Peyer's patch (tissue), 4 donors: ENCODE data around the gene PLCE1. TPM values are rescaled to one million over a fixed set of nuclear protein-coding genes. Genes with fewer than 3 reads are reported as not detected.

Source experiments
- DNase-seq, 3 donors: peaks; one replicate each; pipeline ENCODE4 v3.0.0-alpha.2; 2017 to 2019
- H3K27ac ChIP-seq, 4 donors: fragments of 200-600 bp; sonication (generic); one replicate each; pipeline ENCODE4 v1.5.1; 2016 to 2019
- H3K27me3 ChIP-seq, 2 donors: fragments of 200-600 bp; sonication (generic); one replicate each; pipeline ENCODE4 v1.5.1; 2019
- H3K36me3 ChIP-seq, 3 donors: fragments of 200-600 bp; sonication (generic); one replicate each; pipeline ENCODE4 v1.5.1; 2016 to 2019
- H3K4me1 ChIP-seq, 4 donors: fragments of 200-600 bp; sonication (generic); one replicate each; pipeline ENCODE4 v1.5.1; 2016 to 2019
- H3K4me3 ChIP-seq, 4 donors: fragments of 200-600 bp; sonication (generic); 1 replicate in 3 of 4; 2 replicates in 1 of 4; pipeline ENCODE4 v1.5.1; 2016 to 2019; ENCODE audit warnings: mild to moderate bottlenecking in 1 of 4
- H3K9me3 ChIP-seq, 4 donors: fragments of 200-600 bp; sonication (generic); one replicate each; pipeline ENCODE4 v1.5.1; 2016 to 2019; ENCODE audit warnings: mild to moderate bottlenecking in 1 of 4
- CTCF ChIP-seq, 6 experiments: fragments of 450-650 bp in 4 of 6; fragments of 200-600 bp in 2 of 6; sonication (generic) in 1 of 6; IDR thresholded peaks; one replicate each; pipeline ENCODE4 v1.5.1; 2017 to 2019; ENCODE audit warnings: antibody characterized with exemption in 6 of 6, mild to moderate bottlenecking in 3 of 6, moderate library complexity in 1 of 6
- POLR2A ChIP-seq, 2 donors: fragments of 450-650 bp; IDR thresholded peaks; one replicate each; pipeline ENCODE4 v1.5.1; 2017; ENCODE audit warnings: antibody characterized with exemption in 2 of 2, mild to moderate bottlenecking in 2 of 2, moderate library complexity in 2 of 2
- total RNA-seq, 4 donors: library from RNA; depleted of rRNA; stranded (reverse); fragments of >200 nt; gene quantifications; one replicate each; pipeline ENCODE4 v1.1.0, GENCODE V29; 2016

The PLCE1 gene
- total RNA-seq, 4 donors from 2014 or later = 15.4 to 42.9 (median 33.5) TPM

- no peak for DNase-seq
- TF ChIP-seq CTCF (IDR thresholded peaks at IDR 0.05) = no peak
- TF ChIP-seq POLR2A (IDR thresholded peaks at IDR 0.05) = no peak
- Histone ChIP-seq H3K4me3 (no peak overlapping the region), H3K36me3 (no peaks in the 10 kb centered on the region), H3K4me1 (peaks cover 0 to 15% (median 0%) of the 10 kb centered on the region in 4 donors), H3K27ac (no peak overlapping the region), H3K27me3 (no peaks in the 10 kb centered on the region), H3K9me3 (no peaks in the 10 kb centered on the region)
Measured at GRCh38 chr10:93991114-93991513, 2.6 kb upstream of the PLCE1 start.

GRCh38 chr10:93991596-93992284 is 2.0 kb upstream of the PLCE1 start:
- Histone ChIP-seq H3K27ac (peak overlapping the region in 1 of 4 donors; percentile 31), H3K4me3 (no peak overlapping the region), H3K4me1 (peaks cover 0 to 18% (median 0%) of the 10 kb centered on the region in 4 donors), H3K27me3 (no peaks in the 10 kb centered on the region), H3K9me3 (no peaks in the 10 kb centered on the region), H3K36me3 (no peaks in the 10 kb centered on the region)
- peak in 1 of 3 donors; percentile 58 for DNase-seq
- TF ChIP-seq POLR2A (IDR thresholded peaks at IDR 0.05) (no peak), CTCF (IDR thresholded peaks at IDR 0.05) (no peak)

GRCh38 chr10:93992400-93993030 is 1.2 kb upstream of the PLCE1 start:
- TF ChIP-seq POLR2A (IDR thresholded peaks at IDR 0.05) (no peak), CTCF (IDR thresholded peaks at IDR 0.05) (peak in 2 of 6 experiments; percentile 12)
- Histone ChIP-seq H3K4me1 (peaks cover 0 to 18% (median 0%) of the 10 kb centered on the region in 4 donors), H3K4me3 (no peak overlapping the region), H3K9me3 (no peaks in the 10 kb centered on the region), H3K27ac (no peak overlapping the region), H3K36me3 (no peaks in the 10 kb centered on the region), H3K27me3 (no peaks in the 10 kb centered on the region)
- no peak for DNase-seq

- peaks cover 0 to 18% (median 0%) of the 10 kb centered on the region in 4 donors for H3K4me1 ChIP-seq
- peak overlapping the region; percentile 42 to 67 (median 54) for H3K4me3 ChIP-seq
- no peaks in the 10 kb centered on the region for H3K9me3 ChIP-seq
- no peaks in the 10 kb centered on the region for H3K27me3 ChIP-seq
- no peaks in the 10 kb centered on the region for H3K36me3 ChIP-seq
- no peak for DNase-seq
- no peak for TF ChIP-seq POLR2A (IDR thresholded peaks at IDR 0.05)
- TF ChIP-seq CTCF (IDR thresholded peaks at IDR 0.05) = no peak
- H3K27ac ChIP-seq = peak overlapping the region in 2 of 4 donors; percentile 72 to 77
Measured at GRCh38 chr10:93993414-93993781, 333 bp upstream of the PLCE1 start.

GRCh38 chr10:93994438-93994801 is 689 bp downstream of the PLCE1 start:
- no peak for DNase-seq
- TF ChIP-seq CTCF (IDR thresholded peaks at IDR 0.05) (no peak), POLR2A (IDR thresholded peaks at IDR 0.05) (no peak)
- Histone ChIP-seq H3K9me3 (no peaks in the 10 kb centered on the region), H3K4me3 (peak overlapping the region; percentile 42 to 67 (median 54)), H3K4me1 (peaks cover 0 to 18% (median 0%) of the 10 kb centered on the region in 4 donors), H3K36me3 (no peaks in the 10 kb centered on the region), H3K27ac (peak overlapping the region in 3 of 4 donors; percentile 25 to 77 (median 72)), H3K27me3 (no peaks in the 10 kb centered on the region)
